Neural cell (in vitro differentiated cells): ENCODE measurements around the gene HBEGF. TPM values are rescaled to one million over a fixed set of nuclear protein-coding genes. Genes with fewer than 3 reads are reported as not detected.

ENCODE experiments used
- H2AFZ ChIP-seq: fragments of 200-600, 300-800 bp; sonication (generic), shearing (Covaris generic); 2 replicates; pipeline ENCODE4 v1.6.0; 2014; ENCODE audit warnings: low read depth, mild to moderate bottlenecking, antibody characterized with exemption, low read length, moderate library complexity
- H3F3A ChIP-seq: fragments of 200-600 bp; shearing (Covaris generic); 2 replicates; pipeline ENCODE4 v1.6.1; 2016; ENCODE audit warnings: mild to moderate bottlenecking, moderate library complexity, mixed read lengths, antibody characterized with exemption, low read length; ENCODE audit not compliant: insufficient read depth, poor library complexity, severe bottlenecking
- H3K27ac ChIP-seq: fragments of 200-600, 300-800 bp; sonication (generic), shearing (Covaris generic); 2 replicates; pipeline ENCODE4 v1.5.1; 2014; ENCODE audit warnings: mild to moderate bottlenecking, low read length, moderate library complexity
- H3K27me3 ChIP-seq: fragments of 300-800, 200-600 bp; sonication (generic), shearing (Covaris generic); 2 replicates; pipeline ENCODE4 v1.6.0; 2014; ENCODE audit warnings: mild to moderate bottlenecking, low read depth, low read length, moderate library complexity; ENCODE audit not compliant: insufficient read depth
- H3K36me3 ChIP-seq: fragments of 300-800, 200-600 bp; sonication (generic), shearing (Covaris generic); 2 replicates; pipeline ENCODE4 v1.5.1; 2014; ENCODE audit warnings: mild to moderate bottlenecking, antibody characterized with exemption, low read length, moderate library complexity; ENCODE audit not compliant: insufficient read depth
- H3K4me2 ChIP-seq: fragments of 300-800, 200-600 bp; sonication (generic), shearing (Covaris generic); 2 replicates; pipeline ENCODE4 v1.6.0; 2014; ENCODE audit warnings: mild to moderate bottlenecking, low read length
- H3K4me3 ChIP-seq: fragments of 300-800, 200-600 bp; sonication (generic), shearing (Covaris generic); 2 replicates; pipeline ENCODE4 v1.5.1; 2014; ENCODE audit warnings: mild to moderate bottlenecking, low read length, moderate library complexity
- H3K79me2 ChIP-seq: fragments of 200-600 bp; shearing (Covaris generic); replicated peaks from 2 replicates; pipeline ENCODE4 v1.6.0; 2014; ENCODE audit warnings: mild to moderate bottlenecking, low read length, moderate library complexity; ENCODE audit not compliant: insufficient read depth
- H3K9ac ChIP-seq: fragments of 300-800, 200-600 bp; sonication (generic), shearing (Covaris generic); 2 replicates; pipeline ENCODE4 v1.6.1; 2016; ENCODE audit warnings: mild to moderate bottlenecking, low read length, mixed read lengths
- H3K9me2 ChIP-seq: fragments of 200-600 bp; shearing (Covaris generic); 2 replicates; pipeline ENCODE4 v1.6.1; 2016; ENCODE audit warnings: mild to moderate bottlenecking, low read length, mixed read lengths; ENCODE audit not compliant: insufficient read depth
- H3K9me3 ChIP-seq: fragments of 200-600, 300-800 bp; sonication (generic), shearing (Covaris generic); 2 replicates; pipeline ENCODE4 v1.6.1; 2016; ENCODE audit warnings: mild to moderate bottlenecking, mixed run types, low read length, moderate library complexity, mixed read lengths
- H4K20me1 ChIP-seq: fragments of 200-600 bp; shearing (Covaris generic); 2 replicates; pipeline ENCODE4 v1.6.1; 2016; ENCODE audit warnings: mild to moderate bottlenecking, mixed run types; ENCODE audit not compliant: insufficient read depth
- CTCF ChIP-seq: fragments of 450-650 bp; IDR thresholded peaks from 2 replicates; pipeline ENCODE4 v1.5.1; 2014; ENCODE audit warnings: antibody characterized with exemption, mild to moderate bottlenecking, moderate library complexity; ENCODE audit not compliant: poor library complexity, severe bottlenecking
- EP300 ChIP-seq: fragments of 450-650 bp; conservative IDR thresholded peaks from 2 replicates; pipeline ENCODE4 v1.6.1; 2014; ENCODE audit warnings: antibody characterized with exemption, mild to moderate bottlenecking, moderate library complexity; ENCODE audit not compliant: poor library complexity, severe bottlenecking
- EZH2 ChIP-seq: fragments of 200-600, 300-800 bp; shearing (Covaris generic), sonication (generic); IDR thresholded peaks from 2 replicates; pipeline ENCODE4 v1.6.1; 2014; ENCODE audit warnings: antibody characterized with exemption, low read length, borderline replicate concordance, mild to moderate bottlenecking; ENCODE audit not compliant: insufficient read depth, poor library complexity, severe bottlenecking
- MXI1 ChIP-seq: fragments of 450-650 bp; conservative IDR thresholded peaks from 2 replicates; pipeline ENCODE4 v1.6.1; 2014; ENCODE audit warnings: antibody characterized with exemption, mild to moderate bottlenecking; ENCODE audit not compliant: poor library complexity, severe bottlenecking
- POLR2AphosphoS5 ChIP-seq: IDR thresholded peaks from 2 replicates; pipeline ENCODE4 v1.6.1; 2012
- RAD21 ChIP-seq: fragments of 450-650 bp; conservative IDR thresholded peaks from 2 replicates; pipeline ENCODE4 v1.6.1; 2014; ENCODE audit warnings: antibody characterized with exemption, mild to moderate bottlenecking, moderate library complexity
- REST ChIP-seq: IDR thresholded peaks from 2 replicates; pipeline ENCODE4 v1.6.1; 2012; ENCODE audit warnings: borderline replicate concordance
- SMC3 ChIP-seq: fragments of 450-650 bp; conservative IDR thresholded peaks from 2 replicates; pipeline ENCODE4 v1.6.1; 2014; ENCODE audit warnings: antibody characterized with exemption, mild to moderate bottlenecking, moderate library complexity; ENCODE audit not compliant: poor library complexity
- TAF1 ChIP-seq: IDR thresholded peaks from 2 replicates; pipeline ENCODE4 v1.6.1; 2012; ENCODE audit warnings: low read depth
- polyA plus RNA-seq: library from polyadenylated mRNA; depleted of rRNA; stranded (reverse); fragments of >200 nt; gene quantifications from 2 replicates; pipeline ENCODE4 v1.2.3, GENCODE V29; 2014

Gene HBEGF
- polyA plus RNA-seq, 1 donor from 2014 or later, result 9.8 TPM

- Histone ChIP-seq H3K36me3 (no peaks in the 10 kb centered on the region), H3K27me3 (no peaks in the 10 kb centered on the region), H3K27ac (no peak overlapping the region), H3F3A (no peaks in the 10 kb centered on the region), H3K79me2 (no peaks in the 10 kb centered on the region), H3K9ac (no peak overlapping the region), H3K4me2 (no peak overlapping the region), H3K9me2 (no peaks in the 10 kb centered on the region), H4K20me1 (no peaks in the 10 kb centered on the region), H2AFZ (no peak overlapping the region), H3K9me3 (no peaks in the 10 kb centered on the region), H3K4me3 (no peak overlapping the region)
- TF ChIP-seq MXI1, result no peak
- TF ChIP-seq SMC3, result no peak
- TF ChIP-seq CTCF, result no peak
- TF ChIP-seq RAD21, result no peak
- TF ChIP-seq EZH2, result no peak
- no peak for TF ChIP-seq REST
- no peak for TF ChIP-seq TAF1
- TF ChIP-seq POLR2AphosphoS5, result no peak
- no peak for TF ChIP-seq EP300
Measured at GRCh38 chr5:140388052-140388451, 41.6 kb upstream of the HBEGF start.

- TF ChIP-seq SMC3, result no peak
- no peak for TF ChIP-seq TAF1
- TF ChIP-seq POLR2AphosphoS5, result no peak
- TF ChIP-seq EZH2, result no peak
- TF ChIP-seq CTCF, result no peak
- Histone ChIP-seq H3K79me2 (no peaks in the 10 kb centered on the region), H3K36me3 (no peaks in the 10 kb centered on the region), H3K4me3 (no peak overlapping the region), H3K4me2 (no peak overlapping the region), H3K27ac (no peak overlapping the region), H3K9me2 (no peaks in the 10 kb centered on the region), H3F3A (no peaks in the 10 kb centered on the region), H4K20me1 (no peaks in the 10 kb centered on the region), H3K9ac (no peak overlapping the region), H2AFZ (no peak overlapping the region), H3K9me3 (no peaks in the 10 kb centered on the region), H3K27me3 (no peaks in the 10 kb centered on the region)
Measured at GRCh38 chr5:140383300-140383699, 36.9 kb upstream of the HBEGF start.
